HepG2 (cell line): ENCODE results near the gene EGFR. TPM values are rescaled to one million over a fixed set of nuclear protein-coding genes. Genes with fewer than 3 reads are reported as not detected.

Experiments used
- ARID2 ChIP-seq: sonication (generic); formaldehyde crosslinking; IDR thresholded peaks from 2 replicates; pipeline ENCODE4 v1.8.1; 2022; ENCODE audit warnings: mild to moderate bottlenecking, missing genetic modification reagents, borderline replicate concordance
- ARNT2 ChIP-seq: sonication (generic); formaldehyde crosslinking; IDR thresholded peaks from 2 replicates; pipeline ENCODE4 v1.8.0; 2022; ENCODE audit warnings: mild to moderate bottlenecking, low read depth, missing genetic modification reagents, moderate library complexity
- CCDC6 ChIP-seq: sonication (generic); formaldehyde crosslinking; IDR thresholded peaks from 2 replicates; pipeline ENCODE4 v1.8.1; 2022; ENCODE audit warnings: mild to moderate bottlenecking, missing genetic modification reagents, moderate library complexity
- ELF4 ChIP-seq: sonication (generic); formaldehyde crosslinking; IDR thresholded peaks from 2 replicates; pipeline ENCODE4 v1.5.0; 2020; ENCODE audit warnings: missing genetic modification reagents, mild to moderate bottlenecking, moderate library complexity, borderline replicate concordance
- ETV6 ChIP-seq: sonication (generic); formaldehyde crosslinking; conservative IDR thresholded peaks from 2 replicates; pipeline ENCODE4 v1.4.0; 2020; ENCODE audit warnings: missing genetic modification reagents
- HOXA5 ChIP-seq: sonication (generic); formaldehyde crosslinking; IDR thresholded peaks from 2 replicates; pipeline ENCODE4 v1.4.0; 2020; ENCODE audit warnings: missing genetic modification reagents
- IKZF1 ChIP-seq: fragments of 450-650 bp; IDR thresholded peaks from 2 replicates; pipeline ENCODE4 v1.7.1; 2016
- RNF2 ChIP-seq: fragments of 450-650 bp; conservative IDR thresholded peaks from 2 replicates; pipeline ENCODE4 v1.6.1; 2016; ENCODE audit warnings: low read depth
- SAP130 ChIP-seq: IDR thresholded peaks from 2 replicates; pipeline ENCODE4 v1.6.1; 2016; ENCODE audit warnings: low read depth
- SP1 ChIP-seq, 2 experiments: fragments of 450-650 bp in 1 of 2; sonication (generic) in 1 of 2; formaldehyde crosslinking in 1 of 2; IDR thresholded peaks; 2 replicates each; pipeline versions ENCODE4 v1.4.0 to v1.6.1; 2016 to 2020; ENCODE audit warnings: missing genetic modification reagents in 1 of 2
- ZFP41 ChIP-seq: sonication (generic); formaldehyde crosslinking; IDR thresholded peaks from 2 replicates; pipeline ENCODE4 v1.4.0; 2020; ENCODE audit warnings: mild to moderate bottlenecking, missing genetic modification reagents, borderline replicate concordance
- ZMYM3 ChIP-seq: sonication (generic); formaldehyde crosslinking; IDR thresholded peaks from 2 replicates; pipeline ENCODE4 v1.5.1; 2020; ENCODE audit warnings: mild to moderate bottlenecking, missing genetic modification reagents
- ZNF160 ChIP-seq: sonication (generic); formaldehyde crosslinking; IDR thresholded peaks from 2 replicates; pipeline ENCODE4 v1.8.0; 2022; ENCODE audit warnings: mild to moderate bottlenecking, inconsistent platforms, missing genetic modification reagents
- ZNF296 ChIP-seq: sonication (generic); formaldehyde crosslinking; conservative IDR thresholded peaks from 2 replicates; pipeline ENCODE4 v1.5.0; 2020; ENCODE audit warnings: mild to moderate bottlenecking, missing genetic modification reagents
- ZNF326 ChIP-seq: sonication (generic); formaldehyde crosslinking; IDR thresholded peaks from 2 replicates; pipeline ENCODE4 v1.4.0; 2020; ENCODE audit warnings: missing genetic modification reagents, borderline replicate concordance
- ZNF331 ChIP-seq: sonication (generic); formaldehyde crosslinking; IDR thresholded peaks from 2 replicates; pipeline ENCODE4 v1.4.0; 2020; ENCODE audit warnings: missing genetic modification reagents
- ZNF543 ChIP-seq: sonication (generic); formaldehyde crosslinking; IDR thresholded peaks from 2 replicates; pipeline ENCODE4 v1.4.0; 2020; ENCODE audit warnings: mild to moderate bottlenecking, missing genetic modification reagents
- ZNF557 ChIP-seq: sonication (generic); formaldehyde crosslinking; IDR thresholded peaks from 2 replicates; pipeline ENCODE4 v1.4.0; 2020; ENCODE audit warnings: missing genetic modification reagents
- ZNF678 ChIP-seq: sonication (generic); formaldehyde crosslinking; IDR thresholded peaks from 2 replicates; pipeline ENCODE4 v1.4.0; 2020; ENCODE audit warnings: mild to moderate bottlenecking, missing genetic modification reagents
- ZNF766 ChIP-seq: sonication (generic); formaldehyde crosslinking; IDR thresholded peaks from 2 replicates; pipeline ENCODE4 v1.5.0; 2020; ENCODE audit warnings: missing genetic modification reagents, borderline replicate concordance
- ZNF878 ChIP-seq: sonication (generic); formaldehyde crosslinking; IDR thresholded peaks from 2 replicates; pipeline ENCODE4 v1.8.1; 2023; ENCODE audit warnings: mild to moderate bottlenecking, missing genetic modification reagents, moderate library complexity
- polyA plus RNA-seq, 8 experiments: library from polyadenylated mRNA; depleted of rRNA in 3 of 8; stranded (reverse) in 7 of 8; unstranded in 1 of 8; fragments of >200 nt; fragmentation: Illumina TruSeq in 4 of 8; extraction: Trizol in 4 of 8; gene quantifications; 2 replicates each; pipeline versions ENCODE4 v1.2.1 to v1.2.3, GENCODE V29; 2011 to 2016; ENCODE audit warnings: low read depth in 4 of 8, missing spikeins in 1 of 8, mixed read lengths in 1 of 8; ENCODE audit not compliant: insufficient read depth in 1 of 8
- total RNA-seq, 5 experiments: library from RNA; depleted of rRNA; stranded (reverse); fragments of >200 nt; fragmentation: Illumina TruSeq; extraction: Trizol; gene quantifications; 2 replicates each; pipeline ENCODE4 v1.2.3, GENCODE V29; 2016; ENCODE audit warnings: low read depth in 1 of 5
- TF ChIP-seq, protein P1 (sequence below): sonication (generic); formaldehyde crosslinking; conservative IDR thresholded peaks from 2 replicates; pipeline ENCODE4 v1.4.0; 2020; ENCODE audit warnings: missing genetic modification reagents
- TF ChIP-seq, protein P2 (sequence below): sonication (generic); formaldehyde crosslinking; IDR thresholded peaks from 2 replicates; pipeline ENCODE4 v1.4.0; 2020; ENCODE audit warnings: missing genetic modification reagents, borderline replicate concordance
- TF ChIP-seq, protein P3 (sequence below): sonication (generic); formaldehyde crosslinking; IDR thresholded peaks from 2 replicates; pipeline ENCODE4 v1.4.0; 2020; ENCODE audit warnings: mild to moderate bottlenecking, missing genetic modification reagents

Gene EGFR
- total and polyA plus RNA-seq, 2 of the 13 experiments (the other 11 are each of a cell fraction or from before 2014, with no cell fraction given) = 7.0 to 10.0 TPM

GRCh38 chr7:55131142-55131929, 112.5 kb downstream of the EGFR start (continued):
- no peak for TF ChIP-seq ZNF678 (CRISPR knock-in tag)
- no peak for TF ChIP-seq ARID2 (CRISPR knock-in tag)
- TF ChIP-seq ZFP41 (CRISPR knock-in tag) = no peak
- no peak for TF ChIP-seq ZNF543 (CRISPR knock-in tag)
- TF ChIP-seq IKZF1 = no peak
- TF ChIP-seq ZNF557 (CRISPR knock-in tag) = no peak
- no peak for TF ChIP-seq HOXA5
- no peak for TF ChIP-seq CCDC6 (CRISPR knock-in tag)
- no peak for TF ChIP-seq ZNF326 (CRISPR knock-in tag)
- no peak for TF ChIP-seq ZNF160 (CRISPR knock-in tag)
- TF ChIP-seq SAP130 = peak; percentile 37; the same call in 1 of the 2 replicates
- TF ChIP-seq, protein P1, sequence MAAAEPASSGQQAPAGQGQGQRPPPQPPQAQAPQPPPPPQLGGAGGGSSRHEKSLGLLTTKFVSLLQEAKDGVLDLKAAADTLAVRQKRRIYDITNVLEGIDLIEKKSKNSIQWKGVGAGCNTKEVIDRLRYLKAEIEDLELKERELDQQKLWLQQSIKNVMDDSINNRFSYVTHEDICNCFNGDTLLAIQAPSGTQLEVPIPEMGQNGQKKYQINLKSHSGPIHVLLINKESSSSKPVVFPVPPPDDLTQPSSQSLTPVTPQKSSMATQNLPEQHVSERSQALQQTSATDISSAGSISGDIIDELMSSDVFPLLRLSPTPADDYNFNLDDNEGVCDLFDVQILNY (CRISPR knock-in tag) = no peak
- no peak for TF ChIP-seq RNF2
- TF ChIP-seq, protein P2, sequence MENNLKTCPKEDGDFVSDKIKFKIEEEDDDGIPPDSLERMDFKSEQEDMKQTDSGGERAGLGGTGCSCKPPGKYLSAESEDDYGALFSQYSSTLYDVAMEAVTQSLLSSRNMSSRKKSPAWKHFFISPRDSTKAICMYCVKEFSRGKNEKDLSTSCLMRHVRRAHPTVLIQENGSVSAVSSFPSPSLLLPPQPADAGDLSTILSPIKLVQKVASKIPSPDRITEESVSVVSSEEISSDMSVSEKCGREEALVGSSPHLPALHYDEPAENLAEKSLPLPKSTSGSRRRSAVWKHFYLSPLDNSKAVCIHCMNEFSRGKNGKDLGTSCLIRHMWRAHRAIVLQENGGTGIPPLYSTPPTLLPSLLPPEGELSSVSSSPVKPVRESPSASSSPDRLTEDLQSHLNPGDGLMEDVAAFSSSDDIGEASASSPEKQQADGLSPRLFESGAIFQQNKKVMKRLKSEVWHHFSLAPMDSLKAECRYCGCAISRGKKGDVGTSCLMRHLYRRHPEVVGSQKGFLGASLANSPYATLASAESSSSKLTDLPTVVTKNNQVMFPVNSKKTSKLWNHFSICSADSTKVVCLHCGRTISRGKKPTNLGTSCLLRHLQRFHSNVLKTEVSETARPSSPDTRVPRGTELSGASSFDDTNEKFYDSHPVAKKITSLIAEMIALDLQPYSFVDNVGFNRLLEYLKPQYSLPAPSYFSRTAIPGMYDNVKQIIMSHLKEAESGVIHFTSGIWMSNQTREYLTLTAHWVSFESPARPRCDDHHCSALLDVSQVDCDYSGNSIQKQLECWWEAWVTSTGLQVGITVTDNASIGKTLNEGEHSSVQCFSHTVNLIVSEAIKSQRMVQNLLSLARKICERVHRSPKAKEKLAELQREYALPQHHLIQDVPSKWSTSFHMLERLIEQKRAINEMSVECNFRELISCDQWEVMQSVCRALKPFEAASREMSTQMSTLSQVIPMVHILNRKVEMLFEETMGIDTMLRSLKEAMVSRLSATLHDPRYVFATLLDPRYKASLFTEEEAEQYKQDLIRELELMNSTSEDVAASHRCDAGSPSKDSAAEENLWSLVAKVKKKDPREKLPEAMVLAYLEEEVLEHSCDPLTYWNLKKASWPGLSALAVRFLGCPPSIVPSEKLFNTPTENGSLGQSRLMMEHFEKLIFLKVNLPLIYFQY (CRISPR knock-in tag) = no peak
- peak; percentile 67; the same call in 1 of the 2 replicates for TF ChIP-seq ZMYM3 (CRISPR knock-in tag)
- peak; percentile 73; the same call in 1 of the 2 replicates for TF ChIP-seq ZNF296 (CRISPR knock-in tag)
- no peak for TF ChIP-seq ARNT2 (CRISPR knock-in tag)
- no peak for TF ChIP-seq ZNF766 (CRISPR knock-in tag)
- TF ChIP-seq ZNF331 (CRISPR knock-in tag) = no peak
- no peak for TF ChIP-seq SP1 (IDR thresholded peaks at IDR 0.05)
- no peak for TF ChIP-seq SP1 (CRISPR knock-in tag; IDR thresholded peaks at IDR 0.05)
- TF ChIP-seq ZNF878 (CRISPR knock-in tag) = no peak
- TF ChIP-seq, protein P3, sequence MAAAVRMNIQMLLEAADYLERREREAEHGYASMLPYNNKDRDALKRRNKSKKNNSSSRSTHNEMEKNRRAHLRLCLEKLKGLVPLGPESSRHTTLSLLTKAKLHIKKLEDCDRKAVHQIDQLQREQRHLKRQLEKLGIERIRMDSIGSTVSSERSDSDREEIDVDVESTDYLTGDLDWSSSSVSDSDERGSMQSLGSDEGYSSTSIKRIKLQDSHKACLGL (CRISPR knock-in tag) = no peak
- no peak for TF ChIP-seq ELF4 (CRISPR knock-in tag)
- no peak for TF ChIP-seq ETV6 (CRISPR knock-in tag)
